ENCODE measurements around the gene IL25.
"Not testable (repeated sequence)": the region's sequence is repeated elsewhere in the genome, so short reads cannot be mapped to it uniquely, and the experiment has no call there.

IL25 gene

DNA sequence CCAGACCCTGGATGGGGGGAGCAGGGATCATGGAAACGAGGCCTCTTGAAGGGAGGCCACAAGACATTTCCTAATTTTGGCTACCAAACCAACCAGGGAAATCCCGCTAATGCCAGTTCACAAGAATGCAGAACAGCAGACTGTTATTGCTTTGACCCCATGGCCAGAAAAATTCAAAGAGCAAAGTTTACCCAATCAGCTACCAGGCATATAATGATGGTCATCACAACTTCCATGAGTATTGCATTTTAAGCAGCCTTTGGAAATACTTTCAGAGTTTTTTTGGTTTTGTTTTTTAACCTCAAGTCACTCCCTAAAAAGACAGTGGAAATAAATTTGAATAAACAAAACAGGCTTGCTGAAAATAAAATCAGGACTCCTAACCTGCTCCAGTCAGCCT is at the start of gene IL25:
IL25 (plus strand) TSS at position 301 of the 400 bp plus-strand sequence.
- no peak for DNase-seq

DNA sequence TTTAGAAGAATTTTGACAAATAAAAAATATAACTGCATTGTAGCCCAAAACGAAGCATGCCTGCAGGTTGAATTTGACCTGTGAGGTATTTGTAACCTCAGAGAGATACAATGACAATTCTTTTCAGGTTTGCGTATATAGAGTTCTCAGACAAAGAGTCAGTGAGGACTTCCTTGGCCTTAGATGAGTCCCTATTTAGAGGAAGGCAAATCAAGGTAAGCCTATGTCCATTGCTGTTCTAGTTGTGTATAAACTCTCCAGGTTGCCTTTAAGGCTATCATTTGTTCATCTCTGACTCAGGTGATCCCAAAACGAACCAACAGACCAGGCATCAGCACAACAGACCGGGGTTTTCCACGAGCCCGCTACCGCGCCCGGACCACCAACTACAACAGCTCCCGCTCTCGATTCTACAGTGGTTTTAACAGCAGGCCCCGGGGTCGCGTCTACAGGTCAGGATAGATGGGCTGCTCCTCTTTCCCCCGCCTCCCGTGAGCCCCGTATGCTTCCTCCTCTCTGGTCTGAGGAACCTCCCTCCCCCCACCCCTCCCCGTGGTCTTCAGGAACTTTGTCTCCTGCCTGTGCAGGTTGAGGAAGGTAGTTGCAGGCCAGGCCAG is 48.7 kb upstream of the IL25 start:
- DNase-seq, result no peak

DNA sequence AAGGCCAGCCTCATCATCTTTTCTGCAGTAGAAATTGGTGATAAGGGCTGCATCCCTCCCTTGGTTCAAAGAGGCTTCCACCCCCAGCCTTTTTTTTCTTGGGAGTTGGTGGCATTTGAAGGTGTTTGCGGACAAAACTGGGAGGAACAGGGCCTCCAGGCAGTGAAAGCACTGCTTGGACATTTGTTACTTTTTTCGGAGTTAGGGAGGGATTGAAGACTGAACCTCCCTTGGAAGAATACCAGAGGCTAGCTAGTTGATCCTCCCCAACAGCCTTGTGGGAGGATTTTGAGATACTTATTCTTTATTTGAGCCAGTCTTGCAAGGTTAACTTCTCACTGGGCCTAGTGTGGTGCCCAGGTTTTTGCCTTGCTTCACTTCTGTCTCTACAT is 48.2 kb upstream of the IL25 start:
- no peak for DNase-seq

DNA sequence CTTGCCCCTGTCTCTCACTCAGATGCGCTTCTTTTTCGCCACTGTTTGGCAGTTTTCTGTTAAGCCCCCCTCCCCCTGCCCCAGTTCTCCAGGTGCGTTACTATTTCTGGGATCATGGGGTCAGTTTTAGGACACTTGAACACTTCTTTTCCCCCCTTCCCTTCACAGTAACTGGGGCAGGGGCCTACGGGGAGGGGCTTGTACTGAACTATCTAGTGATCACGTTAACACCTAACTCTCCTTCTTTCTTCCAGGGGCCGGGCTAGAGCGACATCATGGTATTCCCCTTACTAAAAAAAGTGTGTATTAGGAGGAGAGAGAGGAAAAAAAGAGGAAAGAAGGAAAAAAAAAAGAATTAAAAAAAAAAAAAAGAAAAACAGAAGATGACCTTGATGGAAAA is 47.6 kb upstream of the IL25 start:
- DNase-seq, result no peak

DNA sequence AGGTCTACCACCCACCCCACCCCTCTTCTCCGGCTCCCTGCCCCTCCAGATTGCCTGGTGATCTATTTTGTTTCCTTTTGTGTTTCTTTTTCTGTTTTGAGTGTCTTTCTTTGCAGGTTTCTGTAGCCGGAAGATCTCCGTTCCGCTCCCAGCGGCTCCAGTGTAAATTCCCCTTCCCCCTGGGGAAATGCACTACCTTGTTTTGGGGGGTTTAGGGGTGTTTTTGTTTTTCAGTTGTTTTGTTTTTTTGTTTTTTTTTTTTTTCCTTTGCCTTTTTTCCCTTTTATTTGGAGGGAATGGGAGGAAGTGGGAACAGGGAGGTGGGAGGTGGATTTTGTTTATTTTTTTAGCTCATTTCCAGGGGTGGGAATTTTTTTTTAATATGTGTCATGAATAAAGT is 46.9 kb upstream of the IL25 start:
- not testable (repeated sequence) for DNase-seq

DNA sequence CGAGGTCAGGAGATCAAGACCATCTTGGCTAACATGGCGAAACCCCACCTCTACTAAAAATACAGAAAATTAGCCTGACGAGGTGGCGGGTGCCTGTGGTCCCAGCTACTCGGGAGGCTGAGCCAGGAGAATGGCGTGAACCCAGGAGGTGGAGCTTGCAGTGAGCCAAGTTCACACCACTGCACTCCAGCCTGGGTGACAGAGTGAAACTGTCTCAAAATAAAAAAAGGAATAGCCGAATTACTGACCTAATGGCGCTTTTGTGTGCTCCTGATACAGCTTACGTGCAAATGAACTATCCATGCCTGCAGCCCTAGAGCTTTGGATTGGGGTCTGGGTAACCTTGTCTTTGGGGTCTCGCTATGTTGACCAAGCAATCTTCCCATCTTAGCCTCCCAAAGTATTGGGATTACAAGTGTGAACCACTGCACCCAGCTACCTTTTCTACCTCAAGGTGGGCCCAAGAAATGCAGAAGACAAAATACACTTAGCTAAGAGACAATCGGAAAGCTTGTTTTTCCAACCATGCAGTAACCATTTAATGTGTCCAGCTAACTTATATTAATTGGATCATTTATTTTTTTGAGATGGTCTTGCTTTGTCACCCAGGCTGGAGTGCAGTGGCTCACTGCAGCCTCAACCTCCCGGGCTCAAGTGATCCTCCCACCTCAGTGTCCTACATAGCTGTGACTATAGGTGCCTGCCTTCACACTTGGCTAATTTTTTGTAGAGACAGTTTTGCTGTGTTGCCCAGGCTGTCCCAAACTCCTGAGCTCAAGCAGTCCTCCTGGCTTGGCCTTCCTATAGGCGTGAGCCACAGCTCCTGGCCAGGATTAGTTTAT is 45.9 kb upstream of the IL25 start:
- no peak for DNase-seq

DNA sequence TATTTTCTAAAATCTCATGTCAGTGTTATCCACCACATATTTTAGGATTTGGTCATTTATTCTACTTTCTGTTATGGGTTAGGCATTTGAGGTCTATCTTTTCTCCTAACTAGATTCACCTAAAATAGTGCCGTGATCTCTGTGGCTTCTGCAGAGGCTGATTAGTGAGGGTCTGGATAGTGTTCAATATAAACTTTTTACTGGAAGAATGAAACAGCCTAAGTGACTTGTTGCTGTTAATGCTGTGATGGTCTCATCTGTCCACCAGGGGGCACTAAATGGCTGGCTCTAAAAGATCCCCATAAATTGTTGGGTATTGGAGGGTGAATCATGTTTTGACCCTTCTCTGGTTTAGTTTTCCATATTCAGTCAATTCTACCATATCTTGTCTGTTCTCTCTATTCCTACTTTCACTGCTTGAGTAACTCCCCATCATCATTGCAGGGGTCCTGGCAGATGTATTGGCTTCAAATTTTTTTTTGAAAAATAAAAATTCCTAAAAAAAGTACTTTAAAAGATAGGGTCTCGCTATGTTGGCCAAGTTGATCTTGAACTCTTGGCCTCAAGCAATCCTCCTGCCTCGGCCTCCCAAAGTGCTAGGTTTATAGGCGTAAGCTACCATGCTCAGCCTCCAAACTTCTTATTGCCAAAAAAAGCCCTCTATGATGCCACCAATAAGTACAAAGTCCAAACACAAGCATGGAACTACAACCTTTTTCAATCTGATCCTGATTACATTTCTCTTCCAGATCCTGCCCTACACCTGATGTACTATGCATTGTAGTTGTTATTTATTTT is 44.5 kb upstream of the IL25 start:
- DNase-seq, result peak; percentile 64 to 76

DNA sequence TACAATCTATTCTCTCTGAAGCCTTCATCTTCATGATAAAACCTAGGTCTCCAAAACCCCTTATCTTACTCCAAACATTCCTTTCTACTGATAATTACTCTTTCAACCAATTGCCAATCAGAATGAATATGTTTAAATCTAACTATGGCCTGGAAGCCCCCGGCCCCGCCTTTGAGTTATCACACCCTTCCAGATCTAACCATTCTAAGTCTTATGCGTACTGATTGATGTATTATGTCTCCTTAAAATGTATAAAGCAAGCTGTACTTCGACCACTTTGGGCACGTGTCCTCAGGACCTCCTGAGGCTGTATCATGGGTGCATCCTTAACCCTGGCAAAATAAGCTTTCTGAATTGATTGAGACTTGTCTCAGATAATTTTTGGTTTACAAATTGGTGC is 37.0 kb upstream of the IL25 start:
- DNase-seq, result no peak

DNA sequence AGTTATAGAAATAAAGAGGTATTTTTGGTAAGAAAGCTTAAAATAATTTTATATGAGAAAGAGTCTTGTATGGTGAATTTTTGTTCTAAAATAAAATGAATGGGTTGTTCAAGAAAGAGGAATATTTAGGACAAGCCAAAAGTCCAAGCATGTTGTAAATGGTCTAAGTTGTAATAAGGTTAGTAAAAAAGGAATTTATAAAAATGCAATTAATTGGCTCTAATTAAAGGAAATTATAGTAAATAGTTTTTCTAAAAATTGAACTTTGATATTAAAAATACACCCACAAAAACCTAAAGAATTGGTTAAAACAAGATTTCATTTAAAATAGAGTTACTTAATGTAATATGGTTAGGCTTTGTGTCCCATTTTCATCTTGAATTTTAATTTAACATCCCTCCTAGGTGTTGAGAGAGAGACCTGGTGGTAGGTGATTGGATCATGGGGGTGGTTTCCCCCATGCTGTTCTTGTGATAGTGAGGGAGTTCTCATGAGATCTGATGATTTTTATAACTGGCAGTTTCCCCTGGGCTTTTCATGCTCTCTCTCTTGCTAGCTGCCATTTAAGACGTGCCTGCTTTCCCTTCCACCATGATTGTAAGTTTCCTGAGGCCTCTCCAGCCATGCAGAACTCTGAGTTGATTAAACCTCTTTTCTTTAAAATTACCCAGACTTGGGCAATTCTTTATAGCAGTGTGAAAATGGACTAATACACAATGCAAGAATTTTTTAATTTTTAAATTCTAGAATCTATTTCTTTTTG is 32.9 kb upstream of the IL25 start:
- DNase-seq, result no peak

DNA sequence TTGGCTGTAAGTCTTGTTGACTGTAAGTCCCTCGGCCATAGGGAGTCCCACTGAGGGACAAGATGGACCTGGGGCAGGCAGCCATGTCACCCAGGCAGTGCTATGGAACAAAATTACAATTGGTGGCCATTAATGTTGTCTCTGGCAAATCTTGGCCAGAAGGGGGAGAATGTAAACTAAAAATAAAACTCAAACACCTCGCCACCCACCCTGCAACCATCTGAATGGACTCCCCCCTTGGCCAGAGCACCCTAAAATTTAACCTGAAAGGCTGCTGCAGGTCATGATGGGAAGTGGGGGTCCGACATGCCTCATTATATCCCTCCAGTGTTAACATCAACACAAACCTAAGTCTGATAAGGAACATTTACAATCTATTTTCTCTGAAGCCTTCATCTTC is 28.1 kb upstream of the IL25 start:
- no peak for DNase-seq

DNA sequence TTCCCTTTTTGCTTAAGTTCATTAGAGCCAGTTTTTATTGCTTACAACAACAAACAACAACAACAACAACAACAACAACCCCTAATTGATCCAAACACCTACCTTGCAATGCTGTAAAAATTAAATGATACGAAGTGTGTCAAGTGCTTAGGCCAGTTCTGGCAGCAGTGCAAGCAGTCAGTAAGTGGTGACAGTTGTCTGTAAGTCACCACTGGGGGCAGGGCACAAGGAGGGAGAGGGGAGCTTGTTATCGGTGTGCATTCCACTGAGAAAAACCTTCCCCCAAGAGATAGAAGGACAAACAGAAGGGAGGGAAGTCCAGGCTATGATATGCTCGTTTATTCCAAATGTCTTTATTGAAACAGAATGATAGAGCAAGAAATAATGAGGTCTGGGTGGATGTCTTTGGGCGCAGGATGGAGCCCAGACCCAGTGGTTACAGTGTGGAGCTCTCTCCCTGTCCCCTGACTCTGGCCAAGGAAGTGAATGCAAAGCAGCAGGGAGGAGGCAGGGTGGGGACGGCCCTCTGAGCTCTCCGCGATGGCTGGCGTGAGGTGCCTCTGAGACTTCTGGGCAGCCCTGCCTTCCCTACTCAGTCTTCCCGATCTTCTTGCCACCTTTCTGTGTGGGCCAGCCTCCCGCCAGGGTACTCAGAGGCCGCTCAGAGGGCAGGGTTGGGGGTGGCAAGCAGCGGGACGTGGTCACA is 26.5 kb upstream of the IL25 start:
- no peak for DNase-seq

DNA sequence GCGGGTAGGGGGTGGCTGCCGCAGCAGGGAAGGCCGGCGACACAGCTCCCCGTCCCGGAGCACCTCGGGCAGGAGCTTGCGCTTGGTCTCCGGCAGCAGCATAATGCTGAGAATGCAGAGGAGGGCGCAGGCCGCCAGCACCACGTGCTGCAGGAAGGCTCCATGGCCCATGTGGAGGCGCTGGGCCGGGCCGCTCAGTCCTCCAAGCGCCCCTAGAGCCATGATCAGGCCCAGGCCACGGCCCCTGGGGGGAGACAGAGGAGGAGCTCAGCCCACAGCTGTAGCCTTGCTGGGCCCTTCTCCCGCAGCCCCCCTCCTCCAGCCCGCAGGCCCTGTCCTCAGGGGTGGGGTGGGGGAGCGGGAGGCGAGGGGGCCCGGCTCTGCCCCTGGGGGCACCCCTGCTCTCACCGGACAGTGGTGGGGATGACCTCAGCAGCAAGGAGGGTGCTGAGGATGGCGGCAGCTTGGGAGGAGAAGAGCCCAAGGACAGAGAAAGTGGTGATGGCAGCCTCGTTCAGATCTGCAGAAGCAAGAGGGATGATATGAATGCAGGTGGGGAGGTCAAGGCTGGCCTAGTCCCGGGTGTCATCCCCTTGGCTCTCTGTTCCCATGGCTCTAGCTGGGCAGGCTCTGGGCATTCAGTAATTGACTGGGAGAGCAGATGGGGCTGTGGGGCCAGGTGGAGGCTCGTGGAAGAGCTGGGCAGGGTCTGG is 25.8 kb upstream of the IL25 start:
- no peak for DNase-seq

DNA sequence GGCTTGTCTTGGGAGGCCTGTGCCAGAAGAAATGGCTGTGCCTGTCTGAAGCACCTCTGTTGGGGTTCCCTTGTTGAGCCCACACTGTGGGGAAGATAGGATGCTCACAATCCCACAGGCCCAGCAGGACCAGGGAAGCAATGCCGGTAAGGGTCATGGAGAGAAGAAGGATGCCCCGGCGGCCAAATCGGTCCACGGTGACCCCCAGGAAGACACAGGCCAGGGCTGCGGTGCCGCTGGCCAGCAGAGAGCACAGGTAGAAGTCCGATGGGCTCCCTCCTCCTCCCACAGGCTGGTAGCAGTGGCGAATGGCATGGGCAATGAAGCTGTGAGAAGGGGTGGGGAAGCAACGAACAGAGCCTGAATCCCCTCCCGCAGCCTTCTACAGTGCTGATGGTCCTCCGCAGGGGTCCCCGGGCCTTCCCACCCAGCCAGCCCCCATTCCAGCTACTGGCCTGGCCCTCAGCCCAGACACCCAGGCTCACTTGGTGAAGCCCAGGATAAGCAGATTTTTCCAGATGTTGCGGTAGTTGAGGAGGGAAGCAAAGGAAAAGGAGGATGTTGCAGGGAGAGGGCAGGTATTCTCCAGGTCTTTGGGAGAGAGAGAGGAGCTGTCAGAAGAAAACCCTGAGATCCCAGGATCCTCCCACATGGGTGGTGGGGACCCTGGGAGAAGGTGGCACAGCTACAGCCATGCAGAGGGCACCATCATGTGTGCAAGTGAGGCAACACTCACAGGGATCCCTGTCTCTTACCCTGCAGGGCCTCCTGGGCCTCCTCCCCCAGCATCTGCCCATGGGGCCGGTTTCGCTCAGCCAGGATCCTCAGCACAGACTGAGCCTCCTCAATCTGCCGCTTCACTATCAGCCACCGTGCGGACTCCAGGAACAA is 25.0 kb upstream of the IL25 start:
- DNase-seq, result no peak

DNA sequence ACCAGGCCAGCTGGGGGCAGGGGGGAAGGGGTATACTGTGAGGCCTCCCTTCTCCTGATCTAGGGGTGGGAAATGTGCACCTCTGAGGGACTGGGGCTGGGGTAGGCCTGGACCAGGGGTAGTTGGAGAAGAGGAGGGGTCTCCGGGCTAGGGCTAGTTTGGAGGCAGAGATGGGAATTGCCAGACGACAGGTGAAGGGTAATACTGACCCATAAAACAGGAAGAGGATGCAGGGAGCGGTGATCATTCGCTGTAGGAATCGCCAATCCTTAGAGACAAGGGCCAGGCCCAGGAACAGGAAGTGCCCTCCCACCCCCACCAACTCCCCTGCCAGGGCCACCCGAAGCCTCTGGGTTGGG is 24.3 kb upstream of the IL25 start:
- DNase-seq, result no peak

DNA sequence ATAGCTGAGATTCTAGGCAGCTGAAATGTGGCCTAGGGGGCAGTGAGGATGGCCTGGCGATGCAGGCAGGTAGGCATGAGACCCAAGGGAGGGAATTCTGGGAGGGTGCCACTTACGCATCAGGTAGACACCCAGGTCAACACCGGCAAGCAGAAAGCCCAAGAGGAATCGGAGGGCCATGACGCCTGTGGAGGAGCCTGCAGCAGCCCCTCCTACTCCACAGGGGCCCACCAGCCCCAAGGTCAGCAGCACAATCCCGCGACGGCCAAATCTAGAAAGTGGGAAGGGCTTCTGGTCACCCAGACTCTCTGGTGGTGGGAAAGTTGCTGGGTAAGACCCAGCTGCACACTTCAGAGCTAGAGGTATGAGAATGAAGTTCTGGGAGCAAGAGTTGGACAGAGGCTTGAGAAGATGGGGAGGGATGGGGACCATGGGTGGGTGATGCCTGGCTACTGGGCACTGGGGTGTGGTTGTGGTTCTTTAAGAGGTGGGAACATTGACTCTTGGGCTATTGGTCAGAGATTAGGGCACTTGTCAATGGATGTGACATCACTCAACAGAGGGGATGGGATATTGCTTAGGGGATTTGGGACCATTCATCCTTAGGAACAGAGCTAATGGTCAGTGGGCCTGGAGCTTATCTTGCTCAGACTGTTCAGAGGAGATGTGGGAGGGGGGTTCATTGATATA is 23.3 kb upstream of the IL25 start:
- DNase-seq, result no peak

DNA sequence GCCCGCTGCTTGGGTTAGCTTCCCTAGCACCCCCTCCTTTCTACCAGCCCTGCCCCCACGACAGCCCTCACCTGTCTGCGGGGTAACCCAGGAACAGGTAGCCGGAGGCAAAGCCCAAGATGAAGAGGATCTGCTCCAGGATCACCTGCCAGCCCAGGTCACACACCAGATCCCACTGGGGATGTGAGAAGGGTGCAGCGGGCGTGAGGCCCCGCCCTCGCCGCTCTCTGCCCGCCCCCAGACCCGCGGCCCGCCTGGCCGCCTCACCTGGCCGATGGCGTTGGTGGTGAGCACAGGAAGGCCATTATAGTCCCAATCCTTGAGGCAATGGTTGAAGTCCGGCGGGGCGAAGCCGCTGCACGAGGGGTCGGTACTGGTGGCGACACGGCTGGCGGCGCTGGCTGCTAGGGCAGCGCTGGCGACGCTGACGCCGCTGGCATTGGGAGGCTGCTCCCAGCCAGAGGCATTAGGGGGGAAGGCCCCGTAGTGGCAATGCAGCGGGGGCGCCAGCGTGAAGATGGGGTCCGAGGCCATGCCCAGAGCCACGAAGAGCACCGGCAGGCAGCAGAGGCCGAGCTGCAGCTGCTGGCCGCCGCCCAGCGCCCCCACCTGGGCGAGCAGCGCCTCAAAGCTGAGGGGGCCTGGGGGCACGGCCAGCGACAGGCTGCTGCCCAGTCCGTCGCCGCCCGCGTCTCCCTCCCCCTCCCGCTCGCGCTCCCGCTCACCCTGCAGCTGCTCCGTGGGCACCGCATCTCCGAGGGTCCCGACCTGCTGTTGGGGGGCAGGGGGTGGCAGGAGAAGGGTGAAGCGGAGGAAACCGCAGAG is 20.7 kb upstream of the IL25 start:
- DNase-seq, result no peak

DNA sequence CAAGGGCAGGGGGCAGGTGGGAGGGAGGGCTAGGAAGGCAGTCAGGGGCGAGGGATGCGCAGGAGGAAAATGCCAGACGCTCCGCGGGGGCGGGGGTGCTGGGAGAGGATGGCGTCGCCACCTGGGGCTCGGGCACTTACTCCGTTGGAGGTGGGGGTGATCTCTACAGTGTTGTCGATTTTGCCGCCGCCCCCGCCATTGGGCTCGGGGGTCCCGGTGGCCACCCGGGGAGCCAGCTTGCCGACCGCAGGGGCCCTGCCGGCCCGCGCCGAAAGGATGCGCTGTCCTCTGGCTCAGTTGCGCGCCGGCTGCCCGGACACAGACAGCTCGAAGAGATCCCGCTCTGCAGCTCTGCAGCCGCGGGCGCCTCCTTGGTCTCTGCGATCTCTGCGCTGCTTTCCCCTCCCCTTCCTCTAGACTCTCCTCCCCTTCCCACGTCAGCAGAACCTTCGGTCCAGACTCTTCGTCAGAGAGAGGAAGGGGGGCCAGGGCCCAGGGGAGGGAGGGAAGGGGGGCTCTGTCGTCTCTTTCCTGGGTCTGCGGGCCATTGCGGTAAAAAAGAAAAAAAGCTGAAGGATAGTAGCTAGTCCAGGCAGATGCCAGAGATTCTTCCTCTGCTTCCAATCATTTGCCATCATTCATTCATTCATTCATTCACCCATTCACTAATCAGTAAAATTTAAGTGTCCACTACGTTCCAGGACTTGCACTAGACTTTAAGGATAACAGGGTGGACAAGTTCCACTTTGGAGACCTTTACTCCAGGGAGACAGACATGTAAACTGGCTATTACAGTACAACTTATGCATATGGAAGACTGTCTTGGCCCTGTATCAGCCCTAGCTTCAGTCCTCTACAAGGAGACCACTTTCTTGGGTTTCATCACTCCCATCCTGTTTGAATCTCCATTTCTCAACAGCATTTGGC is 19.8 kb upstream of the IL25 start, which contains the start of gene SLC22A17:
SLC22A17 (minus strand) TSS at position 382 of the 927 bp plus-strand sequence.
- DNase-seq, result peak; percentile 59 to 76

DNA sequence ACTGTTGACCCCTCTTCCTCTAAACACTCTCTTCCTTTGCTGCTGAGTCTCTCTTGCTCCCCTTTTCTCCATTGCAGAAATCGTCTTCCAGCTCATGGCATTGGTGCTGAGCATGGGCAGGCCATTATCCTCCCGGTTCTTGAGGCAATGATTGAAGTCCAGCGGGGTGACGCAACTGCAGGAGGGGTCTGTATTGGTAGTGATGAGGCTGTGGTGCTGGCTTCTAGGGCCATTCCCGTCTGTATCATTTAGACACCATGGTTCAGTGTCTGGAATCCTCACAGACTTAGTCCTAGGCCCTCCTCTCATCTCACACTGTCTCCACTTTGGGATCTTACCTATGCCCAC is 19.2 kb upstream of the IL25 start:
- no peak for DNase-seq

Data from CD4-positive, alpha-beta T cell treated with Interleukin-1 beta for 1 hour (primary cell).